Smooth muscle cell (in vitro differentiated cells): ENCODE results near the gene TECTA. TPM values are rescaled to one million over a fixed set of nuclear protein-coding genes. Genes with fewer than 3 reads are reported as not detected.

Experiments
- DNase-seq: peaks from one replicate; lab custom pipeline; 2025; ENCODE audit not compliant: unreplicated experiment; lab: John Stamatoyannopoulos, UW
- H2AFZ ChIP-seq: fragments of 200-600 bp; sonication (generic); 2 replicates; pipeline ENCODE4 v1.6.0; 2016; ENCODE audit warnings: antibody characterized with exemption, low read depth, mild to moderate bottlenecking
- H3F3A ChIP-seq: fragments of 200-600 bp; sonication (generic); 2 replicates; pipeline ENCODE4 v1.6.0; 2017; ENCODE audit warnings: antibody characterized with exemption, low read depth
- H3K27ac ChIP-seq: fragments of 200-600 bp; sonication (generic); 2 replicates; pipeline ENCODE4 v1.5.1; 2016; ENCODE audit warnings: low read depth, mild to moderate bottlenecking
- H3K27me3 ChIP-seq: fragments of 200-600 bp; sonication (generic); 2 replicates; pipeline ENCODE4 v1.6.1; 2016; ENCODE audit warnings: low read depth, mild to moderate bottlenecking
- H3K36me3 ChIP-seq: fragments of 200-600 bp; sonication (generic); 2 replicates; pipeline ENCODE4 v1.5.1; 2016; ENCODE audit warnings: low read depth
- H3K4me1 ChIP-seq: fragments of 200-600 bp; sonication (generic); 2 replicates; pipeline ENCODE4 v1.5.1; 2016; ENCODE audit warnings: low read depth
- H3K4me2 ChIP-seq: fragments of 200-600 bp; sonication (generic); 2 replicates; pipeline ENCODE4 v1.6.0; 2016; ENCODE audit warnings: mild to moderate bottlenecking
- H3K4me3 ChIP-seq: fragments of 200-600 bp; sonication (generic); 2 replicates; pipeline ENCODE4 v1.5.1; 2016; ENCODE audit warnings: mild to moderate bottlenecking
- H3K79me2 ChIP-seq: fragments of 200-600 bp; sonication (generic); 2 replicates; pipeline ENCODE4 v1.6.0; 2016; ENCODE audit warnings: low read depth, mild to moderate bottlenecking
- H3K9ac ChIP-seq: fragments of 200-600 bp; sonication (generic); 2 replicates; pipeline ENCODE4 v1.6.0; 2016; ENCODE audit warnings: low read depth
- H3K9me3 ChIP-seq: fragments of 200-600 bp; sonication (generic); replicated peaks from 2 replicates; pipeline ENCODE4 v1.5.1; 2016; ENCODE audit warnings: low read depth
- H4K20me1 ChIP-seq: fragments of 200-600 bp; sonication (generic); 2 replicates; pipeline ENCODE4 v1.6.0; 2016; ENCODE audit warnings: low read depth
- CTCF ChIP-seq: fragments of 200-600 bp; sonication (generic); IDR thresholded peaks from 2 replicates; pipeline ENCODE4 v1.5.1; 2017; ENCODE audit warnings: borderline replicate concordance, mild to moderate bottlenecking, antibody characterized with exemption; ENCODE audit not compliant: insufficient read depth, poor library complexity, severe bottlenecking
- WGBS: methylation state at CpG from one replicate; pipeline ENCODE4 v1.1.7; 2016; ENCODE audit warnings: low lambda C conversion rate; 5-methylcytosine and 5-hydroxymethylcytosine counted together
- polyA plus RNA-seq: library from polyadenylated mRNA; unstranded; fragments of >200 nt; fragmentation: Nextera tagmentation; extraction: Ambion mirVana; gene quantifications from 2 replicates; pipeline ENCODE4 v1.2.1, GENCODE V29; 2016
- total RNA-seq: library from RNA; depleted of rRNA; stranded (reverse); fragments of >200 nt; gene quantifications from 2 replicates; pipeline ENCODE4 v1.2.3, GENCODE V29; 2014

The TECTA gene
- total and polyA plus RNA-seq, 2 experiments from 2014 or later = 0.59 to 1.5 TPM

DNA sequence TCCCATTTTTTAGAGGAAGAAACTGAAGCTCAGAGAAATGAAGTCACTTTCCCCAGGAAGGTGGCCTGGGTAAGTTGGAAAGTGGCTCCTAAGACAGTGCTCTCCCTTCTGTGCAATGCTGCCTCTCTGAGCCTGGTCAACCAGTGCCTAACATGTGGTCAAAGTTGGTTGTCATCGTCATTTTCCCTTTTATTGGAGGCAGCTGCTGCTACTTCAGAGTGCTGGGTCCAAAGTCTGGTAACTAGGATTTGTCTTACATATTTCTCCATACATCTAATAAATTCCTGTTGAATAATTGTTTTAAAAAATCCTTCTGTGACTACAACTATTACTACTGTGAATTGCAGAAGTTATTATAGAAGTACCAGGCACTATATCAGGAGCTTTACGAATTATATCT lies 48.1 kb downstream of the TECTA start:
- TF ChIP-seq CTCF = no peak
- Histone ChIP-seq H3K4me1 (no peaks in the 10 kb centered on the region), H3F3A (no peaks in the 10 kb centered on the region), H3K9ac (no peak overlapping the region), H2AFZ (no peak overlapping the region), H3K27me3 (no peaks in the 10 kb centered on the region), H3K4me3 (no peak overlapping the region), H4K20me1 (no peaks in the 10 kb centered on the region), H3K4me2 (no peak overlapping the region), H3K9me3 (no peaks in the 10 kb centered on the region), H3K36me3 (no peaks in the 10 kb centered on the region), H3K27ac (no peak overlapping the region), H3K79me2 (no peaks in the 10 kb centered on the region)
- no peak for DNase-seq
- 96% methylated on average over 2 of the region's 2 CpGs for WGBS

GRCh38 chr11:121151207-121151688 lies 50.2 kb downstream of the TECTA start:
- Histone ChIP-seq H3K36me3 (no peaks in the 10 kb centered on the region), H3F3A (no peaks in the 10 kb centered on the region), H4K20me1 (no peaks in the 10 kb centered on the region), H3K4me3 (no peak overlapping the region), H3K79me2 (no peaks in the 10 kb centered on the region), H3K27me3 (no peaks in the 10 kb centered on the region), H3K9ac (no peak overlapping the region), H2AFZ (no peak overlapping the region), H3K9me3 (no peaks in the 10 kb centered on the region), H3K27ac (no peak overlapping the region), H3K4me1 (no peaks in the 10 kb centered on the region), H3K4me2 (no peak overlapping the region)
- no peak for DNase-seq
- TF ChIP-seq CTCF = no peak
- 98% methylated on average over 4 of the region's 4 CpGs for WGBS

- Histone ChIP-seq H3K9ac (no peak overlapping the region), H4K20me1 (no peaks in the 10 kb centered on the region), H3K4me3 (no peak overlapping the region), H3K27me3 (no peaks in the 10 kb centered on the region), H3K4me2 (no peak overlapping the region), H3K36me3 (no peaks in the 10 kb centered on the region), H2AFZ (no peak overlapping the region), H3F3A (no peaks in the 10 kb centered on the region), H3K79me2 (no peaks in the 10 kb centered on the region), H3K27ac (no peak overlapping the region), H3K9me3 (no peaks in the 10 kb centered on the region), H3K4me1 (no peaks in the 10 kb centered on the region)
- WGBS = 91% methylated on average over 19 of the region's 19 CpGs
- DNase-seq = no peak
- TF ChIP-seq CTCF = no peak
Observed at GRCh38 chr11:121152764-121153163, 51.7 kb downstream of the TECTA start.

DNA sequence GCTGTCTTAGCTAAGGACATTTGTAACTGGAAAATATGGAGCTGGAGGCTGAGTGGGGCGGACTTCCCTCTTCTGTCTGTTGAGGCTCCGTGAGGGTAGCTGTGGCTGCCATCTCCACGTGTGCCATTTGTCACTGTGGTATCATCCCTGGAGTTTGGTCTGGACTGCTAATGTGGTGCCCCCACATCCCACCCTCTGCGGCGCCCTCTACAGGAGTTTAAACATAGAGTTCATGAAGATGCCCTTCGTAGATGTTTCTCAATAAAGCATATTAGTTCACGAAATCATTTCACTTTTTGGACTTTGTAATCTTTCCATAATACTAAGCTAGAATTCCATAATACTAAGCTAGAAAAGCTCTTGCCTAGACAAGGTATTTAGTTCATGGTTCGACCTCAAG lies 52.4 kb downstream of the TECTA start:
- H2AFZ ChIP-seq = no peak overlapping the region
- no peak overlapping the region for H3K4me2 ChIP-seq
- no peaks in the 10 kb centered on the region for H4K20me1 ChIP-seq
- no peaks in the 10 kb centered on the region for H3K27me3 ChIP-seq
- no peak for DNase-seq
- H3K36me3 ChIP-seq = no peaks in the 10 kb centered on the region
- 83% methylated on average over 8 of the region's 8 CpGs for WGBS
- no peaks in the 10 kb centered on the region for H3F3A ChIP-seq
- H3K4me1 ChIP-seq = no peaks in the 10 kb centered on the region
- no peak overlapping the region for H3K4me3 ChIP-seq
- H3K9ac ChIP-seq = no peak overlapping the region
- no peak overlapping the region for H3K27ac ChIP-seq
- no peaks in the 10 kb centered on the region for H3K9me3 ChIP-seq
- H3K79me2 ChIP-seq = no peaks in the 10 kb centered on the region
- peak; percentile 7 for TF ChIP-seq CTCF
